Endothelial cell of umbilical vein (primary cell): Measurements from ENCODE around the gene ACCSL. TPM values are rescaled to one million over a fixed set of nuclear protein-coding genes. Genes with fewer than 3 reads are reported as not detected.

Experiments used
- BruUV-seq: library from RNA; stranded (reverse); fragments of 400-500 nt; replicated peaks from 2 replicates; lab custom pipeline; 2021; lab: Mats Ljungman, UMichigan
- CTCF ChIA-PET: fragments of 300-600, 350-600 bp; sonication (Branson Sonifier 250); formaldehyde crosslinking; loops from one replicate; lab custom pipeline; 2021; ENCODE audit warnings: antibody characterized with exemption, inconsistent platforms; lab: Charles Lee
- POLR2A ChIA-PET: fragments of 300-600, 350-600 bp; sonication (Branson Sonifier 250); formaldehyde crosslinking; loops from one replicate; lab custom pipeline; 2021; ENCODE audit warnings: antibody characterized with exemption, inconsistent platforms; lab: Charles Lee
- DNase-seq: peaks from one replicate; pipeline ENCODE4 v3.0.0-alpha.2; 2011; ENCODE audit warnings: low read depth, low spot score
- FAIRE-seq: peaks from 2 replicates; lab custom pipeline; 2011; peaks lifted over from hg19 to GRCh38; lab: Jason Lieb, UNC
- H2AFZ ChIP-seq: 2 replicates; pipeline ENCODE4 v1.6.0; 2012; ENCODE audit warnings: low read depth, low read length, control low read depth, inconsistent platforms
- H3K27ac ChIP-seq: 2 replicates; pipeline ENCODE4 v1.5.1; 2011; ENCODE audit warnings: low read depth, mild to moderate bottlenecking, control low read depth, low read length, moderate library complexity; ENCODE audit not compliant: insufficient read depth
- H3K27me3 ChIP-seq, 2 experiments: 2 replicates each; pipeline versions ENCODE4 v1.6.0 to v1.6.1; 2011; ENCODE audit warnings: low read length in 2 of 2, mixed read lengths in 1 of 2; ENCODE audit not compliant: control insufficient read depth in 2 of 2, insufficient read depth in 2 of 2
- H3K36me3 ChIP-seq, 2 experiments: 2 replicates in 1 of 2; 3 replicates in 1 of 2; pipeline ENCODE4 v1.5.1; 2011; ENCODE audit warnings: low read length in 2 of 2, mild to moderate bottlenecking in 1 of 2, moderate library complexity in 1 of 2; ENCODE audit not compliant: control insufficient read depth in 2 of 2, insufficient read depth in 2 of 2; ENCODE audit errors: extremely low read depth in 1 of 2
- H3K4me1 ChIP-seq: 3 replicates; pipeline ENCODE4 v1.5.1; 2011; ENCODE audit warnings: mild to moderate bottlenecking, low read length; ENCODE audit not compliant: control insufficient read depth, insufficient read depth; ENCODE audit errors: extremely low read depth
- H3K4me2 ChIP-seq: 2 replicates; pipeline ENCODE4 v1.6.1; 2011; ENCODE audit warnings: low read length, control low read depth, mixed read lengths; ENCODE audit not compliant: insufficient read depth
- H3K4me3 ChIP-seq, 3 experiments: fragments of 200-600 bp in 1 of 3; sonication (generic), shearing (Covaris generic) in 1 of 3; replicated peaks in 1 of 3; 2 replicates each; pipeline ENCODE4 v1.5.1; 2011 to 2016; ENCODE audit warnings: control low read depth in 3 of 3, low read length in 3 of 3, mild to moderate bottlenecking in 2 of 3, inconsistent platforms in 1 of 3, low read depth in 1 of 3, moderate library complexity in 1 of 3; ENCODE audit not compliant: insufficient read depth in 1 of 3
- H3K79me2 ChIP-seq: 2 replicates; pipeline ENCODE4 v1.6.0; 2012; ENCODE audit warnings: low read length, inconsistent platforms; ENCODE audit not compliant: control insufficient read depth, insufficient read depth
- H3K9ac ChIP-seq: replicated peaks from 2 replicates; pipeline ENCODE3; 2011; ENCODE audit warnings: low read length, control low read depth; ENCODE audit not compliant: insufficient read depth; ENCODE audit errors: extremely low read depth
- H3K9me1 ChIP-seq: replicated peaks from 3 replicates; pipeline ENCODE4 v1.6.0; 2011; ENCODE audit warnings: mild to moderate bottlenecking, low read length; ENCODE audit not compliant: control insufficient read depth, insufficient read depth; ENCODE audit errors: extremely low read depth
- H3K9me3 ChIP-seq: replicated peaks from 2 replicates; pipeline ENCODE4 v1.5.1; 2012; ENCODE audit warnings: low read length, inconsistent platforms; ENCODE audit not compliant: control insufficient read depth, insufficient read depth
- H4K20me1 ChIP-seq: replicated peaks from 2 replicates; pipeline ENCODE3; 2011; ENCODE audit warnings: mild to moderate bottlenecking, low read length; ENCODE audit not compliant: control insufficient read depth, insufficient read depth; ENCODE audit errors: extremely low read depth
- CTCF ChIP-seq, 2 donors: IDR thresholded peaks; 1 replicate in 1 of 2; 2 replicates in 1 of 2; pipeline ENCODE4 v1.5.1; 2011; ENCODE audit warnings: low read length in 2 of 2, mild to moderate bottlenecking in 2 of 2, moderate library complexity in 2 of 2, control low read depth in 1 of 2, inconsistent platforms in 1 of 2, low read depth in 1 of 2; ENCODE audit not compliant: insufficient read depth in 1 of 2; ENCODE audit errors: extremely low read depth in 1 of 2
- EZH2 ChIP-seq: IDR thresholded peaks from 2 replicates; pipeline ENCODE4 v1.6.1; 2012; ENCODE audit warnings: borderline replicate concordance, low read depth, mild to moderate bottlenecking, moderate library complexity, low read length, inconsistent platforms; ENCODE audit not compliant: severe bottlenecking
- FOS ChIP-seq: IDR thresholded peaks from 2 replicates; pipeline ENCODE4 v1.6.1; 2011; ENCODE audit warnings: mild to moderate bottlenecking, low read length, moderate library complexity, borderline replicate concordance; ENCODE audit not compliant: insufficient read depth
- GATA2 ChIP-seq: IDR thresholded peaks from 2 replicates; pipeline ENCODE4 v1.7.0; 2011; ENCODE audit warnings: low read depth, mild to moderate bottlenecking, moderate library complexity, mixed read lengths, low read length; ENCODE audit not compliant: insufficient read length, insufficient read depth
- JUN ChIP-seq: IDR thresholded peaks from 2 replicates; pipeline ENCODE4 v1.6.1; 2011; ENCODE audit warnings: borderline replicate concordance, low read depth; ENCODE audit not compliant: insufficient read length, insufficient read depth
- MAX ChIP-seq: IDR thresholded peaks from 2 replicates; pipeline ENCODE4 v1.6.1; 2011; ENCODE audit not compliant: insufficient read depth, insufficient read length
- MYC ChIP-seq: IDR thresholded peaks from one replicate; pipeline ENCODE4 v1.6.1; 2011; ENCODE audit warnings: mild to moderate bottlenecking, low read depth, low read length
- POLR2A ChIP-seq: IDR thresholded peaks from 2 replicates; pipeline ENCODE4 v1.6.1; 2012; ENCODE audit warnings: low read depth, mild to moderate bottlenecking, control low read depth, low read length
- POLR2AphosphoS5 ChIP-seq: IDR thresholded peaks from 2 replicates; pipeline ENCODE4 v1.6.1; 2012; ENCODE audit warnings: low read depth, mild to moderate bottlenecking, control low read depth, low read length, moderate library complexity; ENCODE audit not compliant: insufficient read depth
- dilution Hi-C: fragments of 300-500 bp; cut with MboI; formaldehyde crosslinking; loops from one replicate; pipeline ENCODE4 v1.15.0; 2019; ENCODE audit warnings: low sequenced_read_pairs; ENCODE audit not compliant: extremely low pct_ligation_motif_present
- intact Hi-C: fragments of 100-400 bp; cut with micrococcal nuclease; formaldehyde crosslinking; loops from one replicate; pipeline ENCODE4 v1.10.0; 2022
- polyA plus RNA-seq, 4 experiments: library from polyadenylated mRNA; depleted of rRNA in 3 of 4; stranded (reverse) in 3 of 4; unstranded in 1 of 4; fragments of >200 nt; gene quantifications; 2 replicates each; pipeline versions ENCODE4 v1.2.1 to v1.2.3, GENCODE V29; 2011 to 2012; ENCODE audit warnings: missing spikeins in 1 of 4
- total RNA-seq: library from RNA; stranded (reverse); gene quantifications from 2 replicates; pipeline ENCODE4 v1.2.3, GENCODE V29; 2021

The ACCSL gene
- total and polyA plus RNA-seq, 2 donors (not counting 3 experiments of a cell fraction or from before 2014, with no cell fraction given), result not detected

- no peaks in the 10 kb centered on the region for H3K36me3 ChIP-seq
- dilution Hi-C loops, result no loop called here
- no peak for FAIRE-seq
- no peaks in the 10 kb centered on the region for H3K9me3 ChIP-seq
- H3K27ac ChIP-seq, result no peak overlapping the region
- H3K9me1 ChIP-seq, result no peaks in the 10 kb centered on the region
- no peak for TF ChIP-seq FOS
- TF ChIP-seq CTCF (IDR thresholded peaks at IDR 0.05; ENCODE audit: extremely low read depth in 1 of 2, insufficient read depth in 1 of 2, low read depth in 1 of 2, low read length in 2 of 2), result no peak
- no peak for TF ChIP-seq POLR2AphosphoS5
- TF ChIP-seq EZH2, result no peak
- TF ChIP-seq MAX, result no peak
- TF ChIP-seq GATA2, result no peak
- TF ChIP-seq MYC, result no peak
- no peak for TF ChIP-seq JUN
- TF ChIP-seq POLR2A, result no peak
- no peak overlapping the region for H3K4me2 ChIP-seq
- no peaks in the 10 kb centered on the region for H3K27me3 ChIP-seq
- ChIA-PET CTCF (interaction anchor here (3.4 kb wide), 1 partner anchor 115 kb away, joined by 8 read pairs; no protein-coding TSS in a partner anchor), POLR2A (no interaction called here)
- H3K4me3 ChIP-seq, result no peak overlapping the region
- no TSS peak for BruUV-seq
- no peaks in the 10 kb centered on the region for H4K20me1 ChIP-seq
- intact Hi-C loops, result no loop called here
- no peak for DNase-seq
- no peaks in the 10 kb centered on the region for H3K79me2 ChIP-seq
- H3K4me1 ChIP-seq, result no peaks in the 10 kb centered on the region
- H3K9ac ChIP-seq, result no peak overlapping the region
- no peak overlapping the region for H2AFZ ChIP-seq
Measured at GRCh38 chr11:44004452-44005062, 43.2 kb upstream of the ACCSL start.
